AG10803 (cell line): Measurements from ENCODE around the gene MTRR.

Source experiments
- DNase-seq: peaks from one replicate; pipeline ENCODE4 v3.0.0; 2010; ENCODE audit warnings: low read depth
- H3K4me3 ChIP-seq: 2 replicates; pipeline ENCODE4 v1.5.1; 2011; ENCODE audit warnings: mild to moderate bottlenecking, low read length, control low read depth
- CTCF ChIP-seq: conservative IDR thresholded peaks from 2 replicates; pipeline ENCODE4 v1.5.1; 2011; ENCODE audit warnings: mild to moderate bottlenecking, low read length, control low read depth, inconsistent platforms

MTRR gene

DNA sequence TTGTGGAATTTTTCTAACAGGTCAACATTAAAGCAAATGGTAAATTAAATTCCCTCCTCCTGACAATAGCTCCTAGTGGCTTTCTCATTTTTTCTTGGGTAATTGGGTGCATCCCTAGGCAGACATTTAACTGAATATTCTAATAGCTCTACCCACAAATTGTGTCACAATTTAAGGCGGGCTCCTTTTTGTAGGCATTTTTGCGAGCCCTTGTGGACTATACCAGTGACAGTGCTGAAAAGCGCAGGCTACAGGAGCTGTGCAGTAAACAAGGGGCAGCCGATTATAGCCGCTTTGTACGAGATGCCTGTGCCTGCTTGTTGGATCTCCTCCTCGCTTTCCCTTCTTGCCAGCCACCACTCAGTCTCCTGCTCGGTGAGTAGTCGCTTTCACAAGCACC, 20.0 kb downstream of the MTRR start:
- TF ChIP-seq CTCF = no peak
- H3K4me3 ChIP-seq = no peak overlapping the region
- DNase-seq = no peak

DNA sequence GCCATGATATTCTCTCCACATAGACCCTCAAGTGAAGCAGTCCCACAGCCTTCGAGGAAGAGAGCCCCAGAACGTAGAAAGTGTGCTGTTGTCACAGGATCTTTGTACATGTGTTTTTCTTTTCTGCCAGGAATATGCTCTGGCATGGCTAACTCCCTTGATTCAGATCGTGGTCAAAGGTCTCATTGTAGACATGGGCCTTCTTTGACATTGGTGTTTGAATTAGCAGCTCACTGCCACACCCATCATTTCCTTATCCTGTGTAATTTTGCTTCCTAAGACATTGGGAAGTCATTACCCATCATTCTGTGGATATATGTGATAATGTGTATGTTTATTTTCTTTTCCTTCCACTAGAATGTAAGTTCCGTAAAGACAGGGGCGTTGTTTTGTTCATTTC, 25.5 kb downstream of the MTRR start:
- H3K4me3 ChIP-seq = no peak overlapping the region
- no peak for DNase-seq
- no peak for TF ChIP-seq CTCF

DNA sequence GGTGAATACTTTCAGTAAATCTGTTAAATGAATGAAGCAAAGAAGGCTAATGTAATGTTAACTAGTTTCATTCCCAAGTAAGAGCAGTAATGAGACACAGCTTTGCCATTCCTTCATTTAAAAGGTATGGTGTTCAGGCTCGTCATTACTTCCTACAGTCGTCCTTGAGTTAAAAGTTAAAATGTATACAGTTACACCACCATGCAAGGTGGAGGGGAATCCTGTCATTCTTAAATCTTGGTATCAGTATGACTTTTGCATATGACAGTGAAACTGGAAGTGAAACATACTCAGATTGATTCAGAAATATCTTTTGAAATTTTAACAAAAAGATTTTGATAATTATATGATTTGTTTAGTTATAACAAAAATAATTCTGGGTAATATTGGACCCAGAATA, 25.9 kb downstream of the MTRR start:
- TF ChIP-seq CTCF = no peak
- H3K4me3 ChIP-seq = no peak overlapping the region
- DNase-seq = no peak

DNA sequence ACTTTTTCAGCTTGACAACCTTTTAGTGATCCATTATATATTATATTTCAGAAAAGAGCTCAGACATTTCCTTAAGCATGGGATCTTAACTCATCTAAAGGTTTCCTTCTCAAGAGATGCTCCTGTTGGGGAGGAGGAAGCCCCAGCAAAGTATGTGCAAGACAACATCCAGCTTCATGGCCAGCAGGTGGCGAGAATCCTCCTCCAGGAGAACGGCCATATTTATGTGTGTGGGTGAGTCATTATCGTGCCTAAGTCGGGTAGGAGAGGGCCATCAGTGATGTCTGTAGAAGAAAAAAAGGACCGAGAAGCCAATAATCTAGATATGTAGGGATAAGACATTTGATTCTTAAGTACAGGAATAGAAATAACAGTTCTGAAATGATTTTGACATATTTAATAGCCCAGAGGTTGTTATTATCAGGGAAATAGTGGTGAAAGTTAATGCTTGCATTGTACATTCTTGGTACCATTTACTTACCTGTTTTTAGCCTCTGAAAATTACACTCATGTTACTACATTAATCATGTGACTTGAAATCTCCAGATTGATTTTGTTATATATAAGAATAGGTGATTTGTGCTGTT, 28.2 kb downstream of the MTRR start:
- peak; percentile 31 for DNase-seq
- TF ChIP-seq CTCF = peak; percentile 39

GRCh38 chr5:7902201-7902600, 33.3 kb downstream of the MTRR start:
- no peak overlapping the region for H3K4me3 ChIP-seq
- no peak for TF ChIP-seq CTCF
- DNase-seq = peak; percentile 29

More for the DNA sequence above, 28.2 kb downstream of the MTRR start:
- H3K4me3 ChIP-seq = no peak overlapping the region

- no peak for TF ChIP-seq CTCF
- DNase-seq = no peak
- no peak overlapping the region for H3K4me3 ChIP-seq
These were observed 34.0 kb downstream of the MTRR start for GRCh38 chr5:7902666-7903625.

DNA sequence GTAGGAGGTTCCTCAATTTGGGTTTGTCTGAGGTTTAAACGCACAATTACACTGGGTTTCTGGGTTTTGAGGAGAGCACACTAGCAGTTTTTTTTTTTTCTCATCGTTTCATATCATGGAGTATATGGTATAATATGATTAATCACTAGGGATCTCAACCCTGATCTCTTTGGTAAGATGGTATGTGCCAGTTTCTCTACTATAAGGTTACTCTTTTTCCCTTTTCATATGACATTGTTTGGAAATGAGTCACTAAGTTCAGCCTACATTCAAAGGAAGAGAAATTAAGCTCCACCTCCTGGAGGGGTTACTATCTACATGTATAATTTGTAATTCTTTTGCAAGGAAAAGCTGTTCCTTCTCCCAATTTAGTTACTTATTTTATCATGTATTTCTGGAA, 35.2 kb downstream of the MTRR start:
- TF ChIP-seq CTCF = no peak
- DNase-seq = peak; percentile 50
- no peak overlapping the region for H3K4me3 ChIP-seq
